Astrocyte (in vitro differentiated cells and primary cell): ENCODE data around the gene TAF11. TPM values are rescaled to one million over a fixed set of nuclear protein-coding genes. Genes with fewer than 3 reads are reported as not detected.
"Not testable (repeated sequence)": the region's sequence is repeated elsewhere in the genome, so short reads cannot be mapped to it uniquely, and the experiment has no call there.

Experiments
- DNase-seq: peaks from one replicate; pipeline ENCODE4 v3.0.0-alpha.2; 2010; ENCODE audit warnings: low read depth
- FAIRE-seq: peaks from 2 replicates; lab custom pipeline; 2011; peaks lifted over from hg19 to GRCh38; lab: Jason Lieb, UNC
- H2AFZ ChIP-seq: 2 replicates; pipeline ENCODE4 v1.6.0; 2012; ENCODE audit warnings: low read depth, low read length, inconsistent platforms
- H3K27ac ChIP-seq: 2 replicates; pipeline ENCODE4 v1.5.1; 2011; ENCODE audit warnings: low read depth, low read length, inconsistent platforms
- H3K27me3 ChIP-seq: 2 replicates; pipeline ENCODE4 v1.6.0; 2011; ENCODE audit warnings: low read length, inconsistent platforms; ENCODE audit not compliant: insufficient read depth
- H3K36me3 ChIP-seq: 2 replicates; pipeline ENCODE4 v1.5.1; 2011; ENCODE audit warnings: low read length, inconsistent platforms; ENCODE audit not compliant: insufficient read depth
- H3K4me1 ChIP-seq: 2 replicates; pipeline ENCODE4 v1.5.1; 2011; ENCODE audit warnings: low read length, inconsistent platforms; ENCODE audit not compliant: insufficient read depth
- H3K4me2 ChIP-seq: 2 replicates; pipeline ENCODE4 v1.6.0; 2012; ENCODE audit warnings: low read length, inconsistent platforms
- H3K4me3 ChIP-seq: 2 replicates; pipeline ENCODE4 v1.5.1; 2011; ENCODE audit warnings: low read depth, mild to moderate bottlenecking, low read length, inconsistent platforms; ENCODE audit not compliant: insufficient read depth
- H3K79me2 ChIP-seq: 2 replicates; pipeline ENCODE4 v1.6.0; 2012; ENCODE audit warnings: mild to moderate bottlenecking, low read length, inconsistent platforms; ENCODE audit not compliant: insufficient read depth
- H3K9ac ChIP-seq: 2 replicates; pipeline ENCODE4 v1.6.0; 2012; ENCODE audit warnings: mild to moderate bottlenecking, low read length, inconsistent platforms
- H3K9me3 ChIP-seq: 2 replicates; pipeline ENCODE4 v1.5.1; 2012; ENCODE audit warnings: low read depth, mild to moderate bottlenecking, low read length, inconsistent platforms; ENCODE audit not compliant: insufficient read depth
- H4K20me1 ChIP-seq: 2 replicates; pipeline ENCODE4 v1.6.0; 2012; ENCODE audit warnings: low read length, inconsistent platforms; ENCODE audit not compliant: insufficient read depth
- H3K27ac Mint-ChIP-seq: one replicate; pipeline ENCODE4 v1.8.0; 2021; ENCODE audit warnings: mild to moderate bottlenecking, mixed read lengths; ENCODE audit not compliant: unreplicated experiment
- H3K27me3 Mint-ChIP-seq: one replicate; pipeline ENCODE4 v1.8.0; 2021; ENCODE audit warnings: low read depth, mixed read lengths; ENCODE audit not compliant: unreplicated experiment
- H3K36me3 Mint-ChIP-seq: one replicate; pipeline ENCODE4 v1.8.0; 2021; ENCODE audit warnings: low read depth, mixed read lengths; ENCODE audit not compliant: unreplicated experiment
- H3K4me1 Mint-ChIP-seq: one replicate; pipeline ENCODE4 v1.8.0; 2021; ENCODE audit warnings: low read depth, mixed read lengths; ENCODE audit not compliant: unreplicated experiment
- H3K4me3 Mint-ChIP-seq: one replicate; pipeline ENCODE4 v1.8.0; 2021; ENCODE audit warnings: mild to moderate bottlenecking, moderate library complexity, mixed read lengths; ENCODE audit not compliant: unreplicated experiment
- H3K9me3 Mint-ChIP-seq: one replicate; pipeline ENCODE4 v1.8.0; 2021; ENCODE audit warnings: mild to moderate bottlenecking, mixed read lengths; ENCODE audit not compliant: unreplicated experiment
- CTCF ChIP-seq: IDR thresholded peaks from 2 replicates; pipeline ENCODE4 v1.5.1; 2011; ENCODE audit warnings: low read depth, mild to moderate bottlenecking, inconsistent platforms, low read length, moderate library complexity; ENCODE audit not compliant: insufficient read depth
- EZH2 ChIP-seq: IDR thresholded peaks from 2 replicates; pipeline ENCODE4 v1.6.1; 2012; ENCODE audit warnings: mild to moderate bottlenecking, low read length, inconsistent platforms; ENCODE audit not compliant: insufficient read depth
- total RNA-seq: library from RNA; stranded (reverse); gene quantifications from 2 replicates; pipeline ENCODE4 v1.2.1, GENCODE V29; 2021

Gene TAF11
- total RNA-seq, 1 donor from 2014 or later, result 32.6 TPM

DNA sequence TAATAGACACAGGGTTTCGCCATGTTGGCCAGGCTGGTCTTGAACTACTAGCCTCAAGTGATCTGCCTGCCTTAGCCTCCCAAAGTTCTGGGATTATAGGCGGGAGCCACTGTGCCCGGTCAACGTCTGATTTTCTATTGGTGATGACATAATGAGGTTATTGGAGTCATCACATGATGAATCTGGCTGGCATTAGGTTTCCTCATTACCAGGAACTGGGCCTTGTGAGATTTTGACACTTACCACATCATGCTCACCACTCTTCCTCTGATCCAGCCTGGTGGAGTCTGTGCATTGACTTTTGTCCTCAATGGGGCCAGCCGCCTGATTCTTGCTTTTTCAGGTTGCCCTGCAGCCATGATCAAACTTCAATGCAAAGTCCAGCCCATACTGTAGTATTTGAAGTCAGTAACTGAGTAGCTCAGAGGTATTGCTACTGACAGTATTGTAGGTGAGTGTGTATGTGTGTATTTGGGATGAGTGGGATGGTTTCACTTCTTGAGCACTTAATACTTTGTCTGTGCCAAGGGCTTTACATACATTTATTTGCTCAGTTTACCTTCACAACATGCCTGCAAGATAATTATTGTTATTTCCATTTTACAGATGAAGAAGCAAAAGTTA, 17.3 kb upstream of the TAF11 start:
- TF ChIP-seq EZH2 (no peak), CTCF (no peak)
- Histone ChIP-seq H3K4me2 (no peak overlapping the region), H3K4me1 (no peaks in the 10 kb centered on the region), H3K9ac (no peak overlapping the region), H3K36me3 (no peaks in the 10 kb centered on the region), H2AFZ (no peak overlapping the region), H3K27ac (no peak overlapping the region), H4K20me1 (peaks cover 91% of the 10 kb centered on the region), H3K79me2 (peaks cover 10% of the 10 kb centered on the region), H3K4me3 (no peak overlapping the region), H3K9me3 (no peaks in the 10 kb centered on the region), H3K27me3 (peaks cover 11% of the 10 kb centered on the region)
- Mint-ChIP-seq H3K4me3 (no peak overlapping the region), H3K27me3 (peaks cover 11% of the 10 kb centered on the region), H3K27ac (no peak overlapping the region), H3K9me3 (no peaks in the 10 kb centered on the region), H3K4me1 (peaks cover 11% of the 10 kb centered on the region), H3K36me3 (peaks cover 6% of the 10 kb centered on the region)
- FAIRE-seq (peak; percentile 23), DNase-seq (no peak)

DNA sequence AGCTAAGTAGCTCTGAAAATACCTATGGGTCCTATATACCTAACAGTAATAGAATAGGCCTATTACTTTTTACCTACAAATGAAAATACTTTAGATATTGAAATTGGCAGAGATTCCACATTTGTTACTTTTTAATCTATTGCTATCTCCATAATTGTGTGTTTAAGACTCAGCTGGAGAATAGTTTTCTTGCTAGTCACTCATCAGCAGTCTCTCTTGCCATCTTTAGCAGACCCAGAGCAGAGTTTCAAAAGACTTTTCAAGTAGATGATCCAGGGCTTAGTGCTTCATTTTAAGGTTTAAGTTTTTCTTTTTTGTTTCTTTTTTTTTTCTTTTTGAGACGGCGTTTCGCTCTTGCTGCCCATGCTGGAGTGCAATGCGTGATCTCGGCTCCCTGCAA, 14.1 kb upstream of the TAF11 start:
- TF ChIP-seq EZH2, result no peak
- TF ChIP-seq CTCF, result no peak
- Histone ChIP-seq H4K20me1 (peaks cover 88% of the 10 kb centered on the region), H3K9ac (no peak overlapping the region), H3K4me1 (no peaks in the 10 kb centered on the region), H3K4me3 (no peak overlapping the region), H3K4me2 (no peak overlapping the region), H3K27me3 (no peaks in the 10 kb centered on the region), H3K27ac (no peak overlapping the region), H3K9me3 (no peaks in the 10 kb centered on the region), H2AFZ (no peak overlapping the region), H3K36me3 (no peaks in the 10 kb centered on the region), H3K79me2 (peaks cover 22% of the 10 kb centered on the region)
- Mint-ChIP-seq H3K27ac (peak overlapping the region; percentile 66), H3K4me1 (peaks cover 11% of the 10 kb centered on the region), H3K9me3 (no peaks in the 10 kb centered on the region), H3K27me3 (no peaks in the 10 kb centered on the region), H3K4me3 (no peak overlapping the region), H3K36me3 (peaks cover 5% of the 10 kb centered on the region)
- peak; percentile 69 for DNase-seq
- peak; percentile 74 for FAIRE-seq

DNA sequence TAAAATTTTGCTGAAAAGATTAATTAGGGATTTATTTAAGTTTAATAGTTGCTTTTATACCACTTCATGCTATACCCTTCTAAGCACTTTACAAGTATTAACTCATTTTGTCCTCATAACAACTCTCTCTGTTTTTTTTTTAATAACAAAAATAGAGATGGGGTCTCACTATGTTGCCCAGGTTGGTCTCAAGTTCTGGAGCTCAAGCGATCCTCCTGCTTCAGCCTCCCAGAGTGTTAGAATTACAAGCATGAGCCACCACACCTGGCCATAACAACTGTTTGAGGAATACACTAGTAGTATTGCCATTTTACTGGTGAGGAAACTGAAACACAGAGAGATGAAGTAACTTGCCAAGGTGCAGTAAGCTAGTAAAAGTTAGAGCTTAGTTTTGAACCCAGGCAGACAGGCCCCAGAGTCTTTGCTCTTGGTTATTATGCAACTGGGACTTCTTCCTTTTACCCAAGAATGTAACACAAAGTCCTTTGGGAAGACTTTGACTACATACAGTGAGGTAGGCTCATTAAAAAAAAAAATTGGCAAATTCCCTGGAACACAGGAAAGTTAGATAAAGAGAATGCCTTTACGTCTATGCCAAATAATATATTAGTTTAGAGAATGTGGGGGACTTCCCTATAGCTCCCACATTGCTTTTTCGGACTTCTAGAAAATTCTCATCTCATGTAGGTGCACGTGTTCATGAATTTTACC, 12.6 kb upstream of the TAF11 start:
- no peak overlapping the region for H3K4me2 ChIP-seq
- no peaks in the 10 kb centered on the region for H3K9me3 ChIP-seq
- H3K36me3 ChIP-seq, result no peaks in the 10 kb centered on the region
- DNase-seq (peak; percentile 19), FAIRE-seq (no peak)
- Mint-ChIP-seq H3K4me1 (peaks cover 11% of the 10 kb centered on the region), H3K36me3 (peaks cover under 1% of the 10 kb centered on the region), H3K4me3 (no peak overlapping the region), H3K9me3 (no peaks in the 10 kb centered on the region), H3K27ac (no peak overlapping the region), H3K27me3 (no peaks in the 10 kb centered on the region)
- peaks cover 81% of the 10 kb centered on the region for H4K20me1 ChIP-seq
- H3K27ac ChIP-seq, result no peak overlapping the region
- TF ChIP-seq CTCF (no peak), EZH2 (no peak)
- H2AFZ ChIP-seq, result no peak overlapping the region
- H3K79me2 ChIP-seq, result peaks cover 26% of the 10 kb centered on the region
- H3K27me3 ChIP-seq, result no peaks in the 10 kb centered on the region
- no peaks in the 10 kb centered on the region for H3K4me1 ChIP-seq
- no peak overlapping the region for H3K4me3 ChIP-seq
- no peak overlapping the region for H3K9ac ChIP-seq

DNA sequence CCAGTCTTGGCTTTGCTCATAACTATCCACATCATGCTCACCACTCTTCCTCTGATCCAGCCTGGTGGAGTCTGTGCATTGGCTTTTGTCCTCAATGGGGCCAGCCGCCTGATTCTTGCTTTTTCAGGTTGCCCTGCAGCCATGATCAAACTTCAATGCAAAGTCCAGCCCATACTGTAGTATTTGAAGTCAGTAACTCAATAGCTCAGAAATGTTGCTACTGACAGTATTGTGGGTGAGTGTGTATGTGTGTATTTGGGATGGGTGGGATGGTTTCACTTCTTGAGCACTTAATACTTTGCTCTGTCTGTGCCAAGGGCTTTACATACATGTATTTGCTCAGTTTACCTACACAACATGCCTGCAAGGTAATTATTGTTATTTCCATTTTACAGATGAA, 11.9 kb upstream of the TAF11 start:
- H3K27me3 Mint-ChIP-seq, FAIRE-seq, H3K9ac ChIP-seq, H3K27ac Mint-ChIP-seq, H3K9me3 ChIP-seq, H3K9me3 Mint-ChIP-seq, H3K4me3 Mint-ChIP-seq, H3K4me3 ChIP-seq, H3K27me3 ChIP-seq, H3K27ac ChIP-seq, DNase-seq, H2AFZ ChIP-seq, H3K36me3 Mint-ChIP-seq, H3K4me1 ChIP-seq, H3K36me3 ChIP-seq, H3K4me2 ChIP-seq: not testable (repeated sequence)
- Histone ChIP-seq H3K79me2 (peaks cover 26% of the 10 kb centered on the region), H4K20me1 (peaks cover 78% of the 10 kb centered on the region)
- H3K4me1 Mint-ChIP-seq, result peaks cover 11% of the 10 kb centered on the region
